Neuronal stem cell (in vitro differentiated cells): ENCODE measurements around the gene TFEC.

ENCODE experiments used
- DNase-seq: peaks from one replicate; pipeline ENCODE4 v3.0.0-alpha.2; 2013; ENCODE audit warnings: low spot score
- H2AFZ ChIP-seq: one replicate; pipeline ENCODE4 v1.6.1; 2013; ENCODE audit warnings: mild to moderate bottlenecking, low read length, inconsistent platforms
- H2AK5ac ChIP-seq: 2 replicates; pipeline ENCODE4 v1.6.1; 2013; ENCODE audit warnings: low read depth, mild to moderate bottlenecking, inconsistent platforms, low read length, moderate library complexity, mixed read lengths
- H2BK120ac ChIP-seq: 2 replicates; pipeline ENCODE4 v1.6.1; 2013; ENCODE audit warnings: low read depth, mild to moderate bottlenecking, inconsistent platforms, low read length, moderate library complexity, mixed read lengths
- H2BK12ac ChIP-seq: one replicate; pipeline ENCODE4 v1.6.1; 2013; ENCODE audit warnings: low read length, inconsistent platforms
- H2BK15ac ChIP-seq: 2 replicates; pipeline ENCODE4 v1.6.1; 2013; ENCODE audit warnings: mild to moderate bottlenecking, low read length, inconsistent platforms, mixed read lengths
- H2BK5ac ChIP-seq: one replicate; pipeline ENCODE4 v1.6.1; 2013; ENCODE audit warnings: inconsistent platforms, mild to moderate bottlenecking, low read length, moderate library complexity
- H3K14ac ChIP-seq: one replicate; pipeline ENCODE4 v1.6.1; 2013; ENCODE audit warnings: low read length, inconsistent platforms
- H3K18ac ChIP-seq: 2 replicates; pipeline ENCODE4 v1.6.1; 2013; ENCODE audit warnings: low read length, inconsistent platforms
- H3K23ac ChIP-seq: 2 replicates; pipeline ENCODE4 v1.6.1; 2013; ENCODE audit warnings: low read depth, mild to moderate bottlenecking, mixed read lengths, low read length, inconsistent platforms; ENCODE audit not compliant: poor library complexity
- H3K27ac ChIP-seq: replicated peaks from 3 replicates; pipeline ENCODE4 v1.5.1; 2013; ENCODE audit warnings: low read length, inconsistent platforms
- H3K27me3 ChIP-seq, 3 experiments: 2 replicates each; pipeline ENCODE4 v1.6.1; 2013; ENCODE audit warnings: low read length in 3 of 3, mild to moderate bottlenecking in 2 of 3, inconsistent platforms in 1 of 3, low read depth in 1 of 3, mixed read lengths in 1 of 3, moderate library complexity in 1 of 3; ENCODE audit not compliant: control insufficient read depth in 3 of 3, insufficient read depth in 3 of 3
- H3K36me3 ChIP-seq, 2 donors: replicated peaks in 1 of 2; 2 replicates each; pipeline ENCODE4 v1.6.1; 2013; ENCODE audit warnings: low read length in 2 of 2; ENCODE audit not compliant: control insufficient read depth in 2 of 2, insufficient read depth in 2 of 2
- H3K4ac ChIP-seq: 2 replicates; pipeline ENCODE4 v1.6.1; 2013; ENCODE audit warnings: inconsistent platforms, mild to moderate bottlenecking, low read length, moderate library complexity
- H3K4me1 ChIP-seq, 2 donors: 1 replicate in 1 of 2; 2 replicates in 1 of 2; pipeline ENCODE4 v1.6.1; 2013; ENCODE audit warnings: low read length in 2 of 2, low read depth in 1 of 2; ENCODE audit not compliant: control insufficient read depth in 2 of 2, insufficient read depth in 1 of 2
- H3K4me2 ChIP-seq: one replicate; pipeline ENCODE4 v1.6.1; 2013; ENCODE audit warnings: mild to moderate bottlenecking, low read length, inconsistent platforms; ENCODE audit not compliant: insufficient read depth, poor library complexity, severe bottlenecking
- H3K4me3 ChIP-seq, 2 donors: 2 replicates each; pipeline ENCODE4 v1.5.1; 2013; ENCODE audit warnings: low read length in 2 of 2, mild to moderate bottlenecking in 2 of 2, inconsistent platforms in 1 of 2, moderate library complexity in 1 of 2
- H3K79me1 ChIP-seq: one replicate; pipeline ENCODE4 v1.6.1; 2013; ENCODE audit warnings: low read depth, mild to moderate bottlenecking, inconsistent platforms, low read length, moderate library complexity
- H3K9ac ChIP-seq: one replicate; pipeline ENCODE4 v1.6.1; 2013; ENCODE audit warnings: mild to moderate bottlenecking, low read depth, low read length, inconsistent platforms; ENCODE audit not compliant: poor library complexity
- H3K9me3 ChIP-seq, 2 donors: replicated peaks in 1 of 2; 2 replicates each; pipeline versions ENCODE3 to v1.6.1; 2013; ENCODE audit warnings: low read length in 2 of 2, mild to moderate bottlenecking in 2 of 2, inconsistent platforms in 1 of 2, low read depth in 1 of 2, mixed read lengths in 1 of 2, moderate library complexity in 1 of 2; ENCODE audit not compliant: control insufficient read depth in 2 of 2, insufficient read depth in 1 of 2
- H4K8ac ChIP-seq: one replicate; pipeline ENCODE4 v1.6.1; 2013; ENCODE audit warnings: low read depth, mild to moderate bottlenecking, inconsistent platforms, low read length, moderate library complexity
- H4K91ac ChIP-seq: one replicate; pipeline ENCODE4 v1.6.1; 2013; ENCODE audit warnings: low read length, low read depth, mild to moderate bottlenecking, inconsistent platforms; ENCODE audit not compliant: poor library complexity
- WGBS, 2 donors: extraction: QIAGEN DNeasy Blood & Tissue Kit; methylation state at CpG; one replicate each; pipeline ENCODE4 v1.1.7; 2013; ENCODE audit warnings: missing lambda C conversion rate in 2 of 2, mixed read lengths in 1 of 2; ENCODE audit not compliant: insufficient read length in 2 of 2, insufficient replicate concordance in 1 of 2; ENCODE audit errors: extremely low coverage in 2 of 2; 5-methylcytosine and 5-hydroxymethylcytosine counted together

The TFEC gene

DNA sequence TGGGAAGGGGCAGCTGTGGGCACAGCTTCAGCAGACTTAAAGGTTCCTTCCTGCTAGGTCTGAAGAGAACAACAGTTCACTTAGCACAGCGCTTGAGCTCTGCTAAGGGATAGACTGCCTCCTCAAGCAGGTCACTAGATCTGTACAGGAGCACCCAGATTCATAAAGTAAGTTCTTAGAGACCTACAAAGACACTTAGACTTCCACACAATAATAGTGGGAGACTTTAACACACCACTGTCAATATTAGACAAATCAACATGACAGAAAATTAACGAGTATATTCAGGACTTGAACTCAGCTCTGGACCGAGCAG is 140.9 kb downstream of the TFEC start:
- no peak overlapping the region for H2AK5ac ChIP-seq
- no peak overlapping the region for H2BK12ac ChIP-seq
- peaks cover 0 to 1% of the 10 kb centered on the region in 2 donors for H3K9me3 ChIP-seq
- no peaks in the 10 kb centered on the region for H3K36me3 ChIP-seq
- H3K4me2 ChIP-seq, result no peak overlapping the region
- H2BK15ac ChIP-seq, result no peak overlapping the region
- H4K8ac ChIP-seq, result no peak overlapping the region
- no CpG with 5 or more reads among the region's 3 CpGs for WGBS, 2 donors
- no peak overlapping the region for H3K14ac ChIP-seq
- H3K27me3 ChIP-seq, result no peaks in the 10 kb centered on the region
- H4K91ac ChIP-seq, result no peak overlapping the region
- no peaks in the 10 kb centered on the region for H3K79me1 ChIP-seq
- no peak overlapping the region for H3K9ac ChIP-seq
- no peak overlapping the region for H3K4me3 ChIP-seq
- no peak overlapping the region for H3K27ac ChIP-seq
- H3K4me1 ChIP-seq, result no peaks in the 10 kb centered on the region
- H2AFZ ChIP-seq, result peak overlapping the region; percentile 78
- no peak overlapping the region for H2BK5ac ChIP-seq
- no peak overlapping the region for H3K23ac ChIP-seq
- no peak overlapping the region for H2BK120ac ChIP-seq
- H3K18ac ChIP-seq, result no peak overlapping the region
- no peak for DNase-seq
- no peak overlapping the region for H3K4ac ChIP-seq

- H4K8ac ChIP-seq, result no peak overlapping the region
- H3K79me1 ChIP-seq, result no peaks in the 10 kb centered on the region
- H3K9ac ChIP-seq, result no peak overlapping the region
- H3K23ac ChIP-seq, result no peak overlapping the region
- H3K4ac ChIP-seq, result no peak overlapping the region
- no peak overlapping the region for H3K14ac ChIP-seq
- no peak overlapping the region for H2AK5ac ChIP-seq
- H3K9me3 ChIP-seq, result peaks cover 0 to 1% of the 10 kb centered on the region in 2 donors
- H3K27ac ChIP-seq, result no peak overlapping the region
- no peak overlapping the region for H3K18ac ChIP-seq
- H4K91ac ChIP-seq, result no peak overlapping the region
- H2AFZ ChIP-seq, result peak overlapping the region; percentile 78
- no peak overlapping the region for H3K4me3 ChIP-seq
- no peaks in the 10 kb centered on the region for H3K36me3 ChIP-seq
- no peaks in the 10 kb centered on the region for H3K27me3 ChIP-seq
- H2BK15ac ChIP-seq, result no peak overlapping the region
- H2BK5ac ChIP-seq, result no peak overlapping the region
- no CpG with 5 or more reads among the region's 11 CpGs for WGBS, 2 donors
- H2BK12ac ChIP-seq, result no peak overlapping the region
- H3K4me2 ChIP-seq, result no peak overlapping the region
- H3K4me1 ChIP-seq, result no peaks in the 10 kb centered on the region
- no peak overlapping the region for H2BK120ac ChIP-seq
- no peak for DNase-seq
Measured at GRCh38 chr7:115888981-115889668, 141.4 kb downstream of the TFEC start.

DNA sequence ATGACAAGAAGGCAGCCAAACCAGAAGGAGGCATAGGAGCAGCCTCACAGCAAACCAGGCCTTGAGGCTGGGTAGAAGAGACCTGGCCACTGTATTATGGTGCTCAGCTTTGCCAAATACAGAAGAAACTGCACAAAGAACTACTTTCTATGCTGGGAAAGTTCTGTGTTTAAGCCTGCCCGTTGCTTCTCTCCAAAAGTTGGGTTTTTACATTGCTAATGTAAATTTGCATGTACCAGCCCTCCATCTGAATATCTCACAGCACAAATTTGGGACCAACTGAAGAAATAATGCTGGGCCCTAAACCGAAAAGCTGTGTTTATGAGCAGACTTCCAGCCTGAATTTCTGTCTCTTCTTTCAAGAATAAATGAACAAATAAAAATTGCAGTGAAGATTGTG is 145.0 kb downstream of the TFEC start:
- WGBS, 2 donors, result no CpG with 5 or more reads among the region's 2 CpGs
- peak overlapping the region; percentile 24 for H2AFZ ChIP-seq
- H4K91ac ChIP-seq, result no peak overlapping the region
- H2AK5ac ChIP-seq, result no peak overlapping the region
- H2BK12ac ChIP-seq, result no peak overlapping the region
- peaks cover 0 to 4% of the 10 kb centered on the region in 2 donors for H3K4me1 ChIP-seq
- no peak overlapping the region for H3K14ac ChIP-seq
- H3K18ac ChIP-seq, result no peak overlapping the region
- H3K4me3 ChIP-seq, result no peak overlapping the region
- H3K27me3 ChIP-seq, result no peaks in the 10 kb centered on the region
- no peak for DNase-seq
- H3K23ac ChIP-seq, result no peak overlapping the region
- H3K27ac ChIP-seq, result no peak overlapping the region
- no peaks in the 10 kb centered on the region for H3K9me3 ChIP-seq
- H2BK5ac ChIP-seq, result no peak overlapping the region
- H3K36me3 ChIP-seq, result no peaks in the 10 kb centered on the region
- H3K4me2 ChIP-seq, result no peak overlapping the region
- H2BK15ac ChIP-seq, result no peak overlapping the region
- no peak overlapping the region for H3K4ac ChIP-seq
- no peak overlapping the region for H4K8ac ChIP-seq
- no peak overlapping the region for H3K9ac ChIP-seq
- no peaks in the 10 kb centered on the region for H3K79me1 ChIP-seq
- H2BK120ac ChIP-seq, result no peak overlapping the region
